Urinary bladder (tissue), 4 donors: ENCODE measurements around the gene ZNF254. TPM values are rescaled to one million over a fixed set of nuclear protein-coding genes. Genes with fewer than 3 reads are reported as not detected.
"Not testable (repeated sequence)": the region's sequence is repeated elsewhere in the genome, so short reads cannot be mapped to it uniquely, and the experiment has no call there.

ENCODE experiments used
- DNase-seq: peaks from one replicate; pipeline ENCODE4 v3.0.0-alpha.2; 2015; ENCODE audit errors: extremely low spot score
- H3K27ac ChIP-seq: one replicate; pipeline ENCODE4 v1.5.1; 2013; ENCODE audit warnings: low read depth, mild to moderate bottlenecking, moderate library complexity
- H3K36me3 ChIP-seq: one replicate; pipeline ENCODE4 v1.6.1; 2013; ENCODE audit warnings: mild to moderate bottlenecking, moderate library complexity; ENCODE audit not compliant: insufficient read depth
- H3K4me1 ChIP-seq: one replicate; pipeline ENCODE4 v1.6.1; 2013; ENCODE audit warnings: mild to moderate bottlenecking, moderate library complexity; ENCODE audit not compliant: insufficient read depth
- H3K4me3 ChIP-seq: one replicate; pipeline ENCODE4 v1.5.1; 2013; ENCODE audit warnings: low read depth, low read length
- WGBS: extraction: QIAGEN DNeasy Blood & Tissue Kit; methylation state at CpG from one replicate; pipeline ENCODE4 v1.1.7; 2013; 5-methylcytosine and 5-hydroxymethylcytosine counted together
- polyA plus RNA-seq: library from polyadenylated mRNA; stranded (reverse); fragments of 200-250 nt; gene quantifications from one replicate; pipeline ENCODE4 v1.2.3, GENCODE V29; 2013
- total RNA-seq: library from RNA; depleted of rRNA; stranded (reverse); fragments of >200 nt; gene quantifications from one replicate; pipeline ENCODE4 v1.2.3, GENCODE V29; 2014
- donor health status: healthy with polysubstance abuse.
- donor health status: healthy.

The ZNF254 gene
- total and polyA plus RNA-seq, 2 donors: 7.6 to 76.5 TPM

- Histone ChIP-seq H3K4me1 (no peaks in the 10 kb centered on the region), H3K36me3 (no peaks in the 10 kb centered on the region), H3K4me3 (no peak overlapping the region), H3K27ac (no peak overlapping the region)
- WGBS: 47% methylated on average over 4 of the region's 4 CpGs
- DNase-seq: no peak
These were observed 5.9 kb upstream of the ZNF254 start for GRCh38 chr19:24081056-24081455.

GRCh38 chr19:24098359-24098758 lies 11.4 kb downstream of the ZNF254 start:
- no peaks in the 10 kb centered on the region for H3K4me1 ChIP-seq
- WGBS: 97% methylated on average over 2 of the region's 2 CpGs
- H3K27ac ChIP-seq: no peak overlapping the region
- no peak for DNase-seq
- no peak overlapping the region for H3K4me3 ChIP-seq
- peaks cover 3% of the 10 kb centered on the region for H3K36me3 ChIP-seq

GRCh38 chr19:24099829-24100228 lies 12.8 kb downstream of the ZNF254 start:
- Histone ChIP-seq H3K4me1 (no peaks in the 10 kb centered on the region), H3K27ac (no peak overlapping the region), H3K36me3 (peaks cover 4% of the 10 kb centered on the region), H3K4me3 (no peak overlapping the region)
- DNase-seq: no peak

- not testable (repeated sequence) for H3K4me3 ChIP-seq, H3K36me3 ChIP-seq, H3K27ac ChIP-seq, H3K4me1 ChIP-seq, DNase-seq
- 89% methylated on average over 2 of the region's 2 CpGs for WGBS
These were observed 13.6 kb downstream of the ZNF254 start for GRCh38 chr19:24100597-24100996.

GRCh38 chr19:24101459-24102115 lies 14.6 kb downstream of the ZNF254 start:
- Histone ChIP-seq H3K27ac (no peak overlapping the region), H3K4me3 (no peak overlapping the region), H3K4me1 (no peaks in the 10 kb centered on the region), H3K36me3 (peaks cover 4% of the 10 kb centered on the region)
- no peak for DNase-seq
- WGBS: 86% methylated on average over 2 of the region's 2 CpGs

GRCh38 chr19:24127601-24128000 lies 40.6 kb downstream of the ZNF254 start:
- WGBS: 98% methylated on average over 3 of the region's 3 CpGs

GRCh38 chr19:24140099-24140498 lies 53.1 kb downstream of the ZNF254 start:
- no peak overlapping the region for H3K27ac ChIP-seq

More at GRCh38 chr19:24127601-24128000, 40.6 kb downstream of the ZNF254 start:
- Histone ChIP-seq H3K36me3 (no peaks in the 10 kb centered on the region), H3K4me1 (no peaks in the 10 kb centered on the region), H3K27ac (no peak overlapping the region), H3K4me3 (no peak overlapping the region)
- no peak for DNase-seq

GRCh38 chr19:24140591-24140990 lies 53.6 kb downstream of the ZNF254 start:
- Histone ChIP-seq H3K4me1 (no peaks in the 10 kb centered on the region), H3K4me3 (no peak overlapping the region), H3K36me3 (peaks cover 6% of the 10 kb centered on the region), H3K27ac (no peak overlapping the region)
- DNase-seq: no peak

More at GRCh38 chr19:24140099-24140498, 53.1 kb downstream of the ZNF254 start:
- no peak for DNase-seq
- 87% methylated on average over 3 of the region's 3 CpGs for whole genome bisulfite sequencing
- Histone ChIP-seq H3K4me3 (no peak overlapping the region), H3K4me1 (no peaks in the 10 kb centered on the region), H3K36me3 (peaks cover 6% of the 10 kb centered on the region)

GRCh38 chr19:24141612-24142011 lies 54.6 kb downstream of the ZNF254 start:
- peaks cover 4% of the 10 kb centered on the region for H3K36me3 ChIP-seq
- no peak overlapping the region for H3K4me3 ChIP-seq
- DNase-seq: no peak
- no peak overlapping the region for H3K27ac ChIP-seq
- H3K4me1 ChIP-seq: no peaks in the 10 kb centered on the region

GRCh38 chr19:24142771-24143170 lies 55.8 kb downstream of the ZNF254 start:
- WGBS: 98% methylated on average over 3 of the region's 3 CpGs
- peaks cover 6% of the 10 kb centered on the region for H3K36me3 ChIP-seq
- no peaks in the 10 kb centered on the region for H3K4me1 ChIP-seq
- no peak overlapping the region for H3K27ac ChIP-seq
- DNase-seq: no peak
- no peak overlapping the region for H3K4me3 ChIP-seq

GRCh38 chr19:24159707-24160106 lies 72.7 kb downstream of the ZNF254 start:
- Histone ChIP-seq H3K4me1 (no peaks in the 10 kb centered on the region), H3K36me3 (peaks cover 5% of the 10 kb centered on the region), H3K4me3 (no peak overlapping the region), H3K27ac (no peak overlapping the region)
- no peak for DNase-seq
- WGBS: 78% methylated on average over 2 of the region's 2 CpGs

- no peak for DNase-seq
- Histone ChIP-seq H3K4me3 (no peak overlapping the region), H3K36me3 (no peaks in the 10 kb centered on the region), H3K4me1 (no peaks in the 10 kb centered on the region), H3K27ac (no peak overlapping the region)
- 92% methylated on average over 3 of the region's 3 CpGs for whole genome bisulfite sequencing
These were observed 79.1 kb downstream of the ZNF254 start for GRCh38 chr19:24166055-24166454.

- no peak overlapping the region for H3K4me3 ChIP-seq
- no peak overlapping the region for H3K27ac ChIP-seq
- H3K36me3 ChIP-seq: no peaks in the 10 kb centered on the region
- WGBS: 94% methylated on average over 2 of the region's 2 CpGs
- H3K4me1 ChIP-seq: no peaks in the 10 kb centered on the region
- DNase-seq: no peak
These were observed 86.9 kb downstream of the ZNF254 start for GRCh38 chr19:24173882-24174281.

- WGBS: 89% methylated on average over 18 of the region's 18 CpGs
These were observed 90.7 kb downstream of the ZNF254 start for GRCh38 chr19:24177686-24178085.

GRCh38 chr19:24178207-24178606 lies 91.2 kb downstream of the ZNF254 start:
- H3K27ac ChIP-seq: no peak overlapping the region
- H3K4me1 ChIP-seq: no peaks in the 10 kb centered on the region
- no peaks in the 10 kb centered on the region for H3K36me3 ChIP-seq
- DNase-seq: no peak
- no peak overlapping the region for H3K4me3 ChIP-seq
- 91% methylated on average over 17 of the region's 17 CpGs for WGBS

More at GRCh38 chr19:24177686-24178085, 90.7 kb downstream of the ZNF254 start:
- Histone ChIP-seq H3K27ac (no peak overlapping the region), H3K36me3 (no peaks in the 10 kb centered on the region), H3K4me1 (no peaks in the 10 kb centered on the region), H3K4me3 (no peak overlapping the region)
- DNase-seq: no peak
